Fibroblast of mammary gland (primary cell): Measurements from ENCODE around the gene CTIF.

ENCODE experiments used
- DNase-seq: peaks from one replicate; pipeline ENCODE4 v3.0.0-alpha.2; 2010; ENCODE audit warnings: low read depth
- H3K4me3 ChIP-seq: 2 replicates; pipeline ENCODE4 v1.5.1; 2011; ENCODE audit warnings: low read depth, mild to moderate bottlenecking, low read length, moderate library complexity; ENCODE audit not compliant: control insufficient read depth
- CTCF ChIP-seq: conservative IDR thresholded peaks from 2 replicates; pipeline ENCODE4 v1.5.1; 2011; ENCODE audit warnings: low read depth, low read length, inconsistent platforms; ENCODE audit not compliant: control insufficient read depth, insufficient read depth

CTIF gene

GRCh38 chr18:48751727-48752468, 213.1 kb downstream of the CTIF start:
- no peak overlapping the region for H3K4me3 ChIP-seq
- TF ChIP-seq CTCF, result no peak
- no peak for DNase-seq

GRCh38 chr18:48752478-48752877, 213.6 kb downstream of the CTIF start:
- DNase-seq, result no peak
- TF ChIP-seq CTCF, result no peak
- no peak overlapping the region for H3K4me3 ChIP-seq

- no peak overlapping the region for H3K4me3 ChIP-seq
- no peak for DNase-seq
- TF ChIP-seq CTCF, result no peak
Observed at GRCh38 chr18:48752928-48753327, 214.1 kb downstream of the CTIF start.

- no peak overlapping the region for H3K4me3 ChIP-seq
- no peak for DNase-seq
- no peak for TF ChIP-seq CTCF
Observed at GRCh38 chr18:48753691-48754090, 214.9 kb downstream of the CTIF start.

GRCh38 chr18:48754559-48754958, 215.7 kb downstream of the CTIF start:
- DNase-seq, result no peak
- H3K4me3 ChIP-seq, result no peak overlapping the region
- no peak for TF ChIP-seq CTCF

- TF ChIP-seq CTCF, result no peak
- H3K4me3 ChIP-seq, result no peak overlapping the region
- DNase-seq, result no peak
Observed at GRCh38 chr18:48754993-48755473, 216.2 kb downstream of the CTIF start.
